K562 (cell line): ENCODE results near the gene RPL28. TPM values are rescaled to one million over a fixed set of nuclear protein-coding genes. Genes with fewer than 3 reads are reported as not detected.

Experiments
- ATAC-seq: fragments of 200-7000 bp; cut with Tn5 transposase; 3 replicates; pipeline ENCODE4 v1.9.1; 2020; ENCODE audit warnings: moderate library complexity
- BruUV-seq: library from RNA; stranded (reverse); fragments of 400-500 nt; replicated peaks from 2 replicates; lab custom pipeline; 2021; lab: Mats Ljungman, UMichigan
- CTCF ChIA-PET: fragments of 300-600 bp; formaldehyde crosslinking; extraction: SDS; loops from one replicate; lab custom pipeline; 2021; ENCODE audit warnings: low intra/inter-chr PET ratio; lab: Yijun Ruan, JAX
- POLR2A ChIA-PET: fragments of 300-600, 350-650 bp; sonication (Branson Sonifier 250); formaldehyde crosslinking; extraction: SDS; loops from one replicate; lab custom pipeline; 2021; ENCODE audit warnings: antibody characterized with exemption, inconsistent platforms; lab: Yijun Ruan, JAX
- DNase-seq, 4 experiments: peaks; one replicate each; pipeline versions ENCODE4 v3.0.0 to v3.0.0-alpha.2; 2011 to 2018; ENCODE audit warnings: low spot score in 3 of 4, mixed read lengths in 3 of 4; ENCODE audit errors: extremely low read depth in 1 of 4
- FAIRE-seq: peaks from 2 replicates; lab custom pipeline; 2011; peaks lifted over from hg19 to GRCh38; lab: Jason Lieb, UNC
- H2AFZ ChIP-seq: 2 replicates; pipeline ENCODE4 v1.6.0; 2011; ENCODE audit warnings: low read depth, low read length, control low read depth, inconsistent platforms
- H3K27ac ChIP-seq: fragments of 200-600 bp; 3 replicates; pipeline ENCODE4 v1.8.0; 2011; ENCODE audit warnings: low read depth, mild to moderate bottlenecking, control low read depth, inconsistent platforms, low read length, moderate library complexity, mixed read lengths; ENCODE audit errors: extremely low read depth
- H3K27me3 ChIP-seq, 2 experiments: fragments of 300-600 bp in 1 of 2; 2 replicates in 1 of 2; 3 replicates in 1 of 2; pipeline versions ENCODE4 v1.6.0 to v1.8.0; 2011; ENCODE audit warnings: inconsistent platforms in 2 of 2, low read length in 2 of 2, mild to moderate bottlenecking in 1 of 2, mixed read lengths in 1 of 2, moderate library complexity in 1 of 2; ENCODE audit not compliant: control insufficient read depth in 2 of 2, insufficient read depth in 2 of 2
- H3K36me3 ChIP-seq: fragments of 300-600 bp; 3 replicates; pipeline ENCODE4 v1.8.0; 2011; ENCODE audit warnings: mild to moderate bottlenecking, low read length, inconsistent platforms; ENCODE audit not compliant: control insufficient read depth, insufficient read depth
- H3K4me1 ChIP-seq, 2 experiments: fragments of 200-600 bp in 1 of 2; replicated peaks in 1 of 2; 2 replicates in 1 of 2; 3 replicates in 1 of 2; pipeline versions ENCODE4 v1.5.1 to v1.8.0; 2011; ENCODE audit warnings: inconsistent platforms in 2 of 2, low read length in 2 of 2, mild to moderate bottlenecking in 1 of 2, mixed read lengths in 1 of 2, moderate library complexity in 1 of 2; ENCODE audit not compliant: control insufficient read depth in 2 of 2, insufficient read depth in 2 of 2
- H3K4me2 ChIP-seq: 2 replicates; pipeline ENCODE4 v1.6.1; 2011; ENCODE audit warnings: low read length, control low read depth, inconsistent platforms, mixed read lengths; ENCODE audit not compliant: insufficient read depth
- H3K4me3 ChIP-seq: fragments of 200-600 bp; sonication (generic), shearing (Covaris generic); 2 replicates; pipeline ENCODE4 v1.5.1; 2016; ENCODE audit warnings: control low read depth, inconsistent platforms
- H3K79me2 ChIP-seq: fragments of 200-600 bp; 3 replicates; pipeline ENCODE4 v1.8.0; 2011; ENCODE audit warnings: low read length, inconsistent platforms; ENCODE audit not compliant: control insufficient read depth, insufficient read depth
- H3K9ac ChIP-seq, 2 experiments: 2 replicates each; pipeline versions ENCODE4 v1.6.0 to v1.6.1; 2011; ENCODE audit warnings: low read depth in 2 of 2, low read length in 2 of 2, control low read depth in 1 of 2, inconsistent platforms in 1 of 2, mild to moderate bottlenecking in 1 of 2, mixed read lengths in 1 of 2; ENCODE audit not compliant: insufficient read depth in 1 of 2
- H3K9me1 ChIP-seq: one replicate; pipeline ENCODE4 v1.6.0; 2011; ENCODE audit warnings: inconsistent platforms, mild to moderate bottlenecking, low read length, moderate library complexity; ENCODE audit not compliant: control insufficient read depth, insufficient read depth
- H3K9me3 ChIP-seq: replicated peaks from 2 replicates; pipeline ENCODE4 v1.5.1; 2011; ENCODE audit warnings: low read depth, low read length, inconsistent platforms; ENCODE audit not compliant: control insufficient read depth, insufficient read depth
- H4K20me1 ChIP-seq: replicated peaks from 2 replicates; pipeline ENCODE4 v1.6.1; 2011; ENCODE audit warnings: low read length, inconsistent platforms, mixed read lengths; ENCODE audit not compliant: control insufficient read depth, insufficient read depth
- DPF2 ChIP-seq: fragments of 450-650 bp; IDR thresholded peaks from 2 replicates; pipeline ENCODE4 v1.6.1; 2016
- EHMT2 ChIP-seq: fragments of 450-650 bp; IDR thresholded peaks from 2 replicates; pipeline ENCODE4 v1.6.1; 2018; ENCODE audit warnings: antibody characterized with exemption
- HDAC1 ChIP-seq, 2 experiments: fragments of 450-650 bp; IDR thresholded peaks; 2 replicates each; pipeline ENCODE4 v1.6.1; 2016 to 2017; ENCODE audit warnings: inconsistent platforms in 1 of 2, mild to moderate bottlenecking in 1 of 2, moderate library complexity in 1 of 2
- MIER1 ChIP-seq: fragments of 450-650 bp; IDR thresholded peaks from 2 replicates; pipeline ENCODE4 v1.6.1; 2016; ENCODE audit warnings: antibody characterized with exemption, mild to moderate bottlenecking, low read depth
- PHB2 ChIP-seq: fragments of 450-650 bp; IDR thresholded peaks from 2 replicates; pipeline ENCODE4 v1.6.1; 2017; ENCODE audit warnings: low read depth
- POLR2AphosphoS2 ChIP-seq: IDR thresholded peaks from 2 replicates; pipeline ENCODE4 v1.6.1; 2012; ENCODE audit warnings: low read length, improper control_type of control experiment
- SMARCA5 ChIP-seq: fragments of 450-650 bp; IDR thresholded peaks from 2 replicates; pipeline ENCODE4 v1.6.1; 2016
- YY1 ChIP-seq, 3 experiments: IDR thresholded peaks; 2 replicates each; pipeline ENCODE4 v1.6.1; 2011; ENCODE audit warnings: low read length in 2 of 3, mild to moderate bottlenecking in 2 of 3, moderate library complexity in 2 of 3, borderline replicate concordance in 1 of 3, control low read depth in 1 of 3, low read depth in 1 of 3; ENCODE audit not compliant: insufficient read depth in 3 of 3, insufficient replicate concordance in 2 of 3, control insufficient read depth in 1 of 3, insufficient read length in 1 of 3; ENCODE audit errors: extremely low read depth in 1 of 3
- ZBTB1 ChIP-seq: sonication (generic); formaldehyde crosslinking; IDR thresholded peaks from 2 replicates; pipeline ENCODE4 v1.8.1; 2023; ENCODE audit warnings: missing genetic modification reagents, low read depth, mild to moderate bottlenecking, borderline replicate concordance
- ZNF274 ChIP-seq: IDR thresholded peaks from 2 replicates; pipeline ENCODE4 v1.6.1; 2011; ENCODE audit warnings: low read depth, mild to moderate bottlenecking, low read length, moderate library complexity, borderline replicate concordance
- ZNF431 ChIP-seq: sonication (generic); formaldehyde crosslinking; IDR thresholded peaks from 2 replicates; pipeline ENCODE4 v1.8.0; 2022; ENCODE audit warnings: mild to moderate bottlenecking, missing genetic modification reagents
- ZNF57 ChIP-seq: fragments of 450-650 bp; formaldehyde crosslinking; IDR thresholded peaks from 2 replicates; pipeline ENCODE4 v1.4.0; 2020; ENCODE audit warnings: mild to moderate bottlenecking, moderate library complexity
- ZNF583 ChIP-seq: fragments of 250-450 bp; sonication (Bioruptor Pico); IDR thresholded peaks from 2 replicates; pipeline ENCODE4 v1.4.0; 2020
- ZNF75A ChIP-seq: fragments of 450-650 bp; formaldehyde crosslinking; IDR thresholded peaks from 2 replicates; pipeline ENCODE4 v1.4.0; 2020; ENCODE audit warnings: mild to moderate bottlenecking
- whole genome bisulfite sequencing: fragments of 100-300 bp; shearing (Covaris generic); methylation state at CpG from one replicate; pipeline ENCODE4 v1.1.6; 2016; ENCODE audit warnings: low coverage, mixed read lengths; ENCODE audit not compliant: insufficient coverage; ENCODE audit errors: missing lambda C conversion rate; 5-methylcytosine and 5-hydroxymethylcytosine counted together
- in situ Hi-C: fragments of 300-500 bp; cut with MboI; formaldehyde crosslinking; loops from 4 replicates; pipeline ENCODE4 v1.15.0; 2018; ENCODE audit warnings: inconsistent platforms, mixed read lengths
- intact Hi-C: fragments of 100-400 bp; cut with micrococcal nuclease; formaldehyde crosslinking; loops from 2 replicates; pipeline ENCODE4 v1.14.2; 2022
- polyA plus RNA-seq, 8 experiments: library from polyadenylated mRNA; depleted of rRNA in 4 of 8; stranded (reverse) in 5 of 8; unstranded in 3 of 8; fragments of >200 nt; fragmentation: Nextera tagmentation in 2 of 8; fragmentation: Illumina TruSeq in 1 of 8; extraction: Ambion mirVana in 2 of 8; extraction: Trizol in 1 of 8; gene quantifications; 2 replicates each; pipeline versions ENCODE4 v1.2.1 to v1.2.3, GENCODE V29; 2011 to 2014; ENCODE audit warnings: inconsistent platforms in 1 of 8, missing spikeins in 1 of 8
- total RNA-seq, 7 experiments: library from RNA; depleted of rRNA in 6 of 7; stranded (reverse); fragments of >200 nt in 6 of 7; fragmentation: Illumina TruSeq in 2 of 7; extraction: Trizol in 2 of 7; gene quantifications; 2 replicates each; pipeline versions ENCODE4 v1.2.1 to v1.2.3, GENCODE V29; 2011 to 2021; ENCODE audit warnings: low replicate concordance in 1 of 7

Gene RPL28
- total and polyA plus RNA-seq, 9 of the 15 experiments (the other 6 are each of a cell fraction or from before 2014, with no cell fraction given): 124 to 3,106 (median 622) TPM

DNA sequence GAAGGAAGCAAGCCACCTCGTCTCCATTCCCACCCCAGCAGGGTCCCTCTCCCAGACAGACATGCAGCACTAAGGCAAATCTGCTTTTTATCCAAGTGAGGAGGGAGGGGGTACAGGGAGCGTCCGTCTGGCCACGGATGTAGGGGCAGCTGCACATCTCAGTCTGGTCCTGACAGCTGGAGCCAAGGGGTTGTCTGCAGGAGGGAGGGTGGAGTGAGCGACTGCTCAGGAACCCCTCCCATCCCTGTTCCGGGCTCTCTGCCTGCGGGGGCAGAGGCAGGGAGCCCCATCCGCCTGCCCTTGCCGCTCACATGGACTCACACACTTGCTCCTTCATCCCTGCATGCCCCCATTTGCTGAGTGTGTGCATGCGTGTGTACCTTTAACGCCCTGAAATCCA is 6.6 kb upstream of the RPL28 start:
- intact Hi-C loops: no loop called here
- POLR2A ChIA-PET: interaction anchor here (0.7 to 1.2 kb wide), 2 partner anchors 28 to 304 kb away, joined by 4 to 7 read pairs; partner anchors contain the start of gene UBE2S

GRCh38 chr19:55382013-55382412 is 3.7 kb upstream of the RPL28 start:
- intact Hi-C loops (no loop called here), in situ Hi-C loops (no loop called here)
- Histone ChIP-seq H3K27ac (no peak overlapping the region), H4K20me1 (peaks cover 10% of the 10 kb centered on the region), H3K36me3 (peaks cover 11% of the 10 kb centered on the region), H3K9me3 (no peaks in the 10 kb centered on the region; the same call in 1 of the 2 replicates), H3K79me2 (peaks cover 44% of the 10 kb centered on the region), H2AFZ (no peak overlapping the region), H3K27me3 (no peaks in the 10 kb centered on the region), H3K4me2 (peak overlapping the region; percentile 16; the same call in 1 of the 2 replicates), H3K4me3 (no peak overlapping the region), H3K9ac (no peak overlapping the region), H3K9me1 (no peaks in the 10 kb centered on the region), H3K4me1 (peaks cover 18 to 45% of the 10 kb centered on the region in 2 experiments)
- WGBS: 89% methylated on average over 4 of the region's 5 CpGs
- BruUV-seq: no TSS peak
- ATAC-seq (no peak), DNase-seq (no peak), FAIRE-seq (no peak)
- ChIA-PET POLR2A (interaction anchor here (12.9 kb wide), 1 partner anchor 23 kb away, joined by 195 read pairs; the partner anchor contains the start of gene UBE2S), CTCF (no interaction called here)
- TF ChIP-seq ZBTB1 (CRISPR knock-in tag) (no peak), HDAC1 (IDR thresholded peaks at IDR 0.05) (peak in 1 of 2 experiments; percentile 10; a peak in 1 of 4 replicates), PHB2 (no peak), EHMT2 (peak; percentile 64; the same call in 1 of the 2 replicates), ZNF583 (CRISPR knock-in tag) (no peak)

More for the DNA sequence above, 6.6 kb upstream of the RPL28 start:
- H3K9me3 ChIP-seq: no peaks in the 10 kb centered on the region; the same call in 1 of the 2 replicates
- no peaks in the 10 kb centered on the region for H3K27me3 ChIP-seq
- no peak overlapping the region for H3K27ac ChIP-seq
- no peak overlapping the region for H2AFZ ChIP-seq
- in situ Hi-C loops: no loop called here
- WGBS: 42% methylated on average over 8 of the region's 11 CpGs
- CTCF ChIA-PET: no interaction called here
- H3K4me3 ChIP-seq: no peak overlapping the region
- TF ChIP-seq ZNF274 (no peak), ZNF431 (CRISPR knock-in tag) (no peak), YY1 (IDR thresholded peaks at IDR 0.05; ENCODE audit: borderline replicate concordance in 1 of 3, control insufficient read depth in 1 of 3, extremely low read depth in 1 of 3, insufficient read depth in 3 of 3, insufficient read length in 1 of 3, insufficient replicate concordance in 2 of 3, low read depth in 1 of 3, low read length in 2 of 3) (no peak), MIER1 (no peak), POLR2AphosphoS2 (no peak), ZNF75A (no peak), ZNF57 (CRISPR knock-in tag) (no peak), DPF2 (no peak), SMARCA5 (no peak)
- H3K36me3 ChIP-seq: no peaks in the 10 kb centered on the region
- FAIRE-seq (no peak), ATAC-seq (no peak), DNase-seq (no peak)
- H3K4me2 ChIP-seq: no peak overlapping the region
- H3K9ac ChIP-seq: peak overlapping the region in 1 of 2 experiments; percentile 29; a peak in 2 of 4 replicates
- peaks cover 20% of the 10 kb centered on the region for H3K79me2 ChIP-seq
- H4K20me1 ChIP-seq: no peaks in the 10 kb centered on the region
- H3K4me1 ChIP-seq: peaks cover 21 to 52% of the 10 kb centered on the region in 2 experiments
- H3K9me1 ChIP-seq: no peaks in the 10 kb centered on the region
- no TSS peak for BruUV-seq
